Trophoblast cell (in vitro differentiated cells and primary cell): ENCODE measurements around the gene GLB1L.
A peak's percentile ranks its signal among the peaks of the same experiment; 100 is the strongest.

ENCODE experiments used
- DNase-seq, 2 donors: peaks; one replicate each; pipeline ENCODE4 v3.0.0-alpha.2; 2016
- H2AFZ ChIP-seq: 2 replicates; pipeline ENCODE4 v1.6.1; 2013; ENCODE audit warnings: low read length, moderate library complexity, mild to moderate bottlenecking; ENCODE audit not compliant: insufficient read depth, poor library complexity
- H2AK5ac ChIP-seq: 2 replicates; pipeline ENCODE4 v1.6.1; 2013; ENCODE audit warnings: mild to moderate bottlenecking, low read length
- H2BK120ac ChIP-seq: 2 replicates; pipeline ENCODE4 v1.6.1; 2013; ENCODE audit warnings: low read length, mild to moderate bottlenecking, moderate library complexity; ENCODE audit not compliant: insufficient read depth, poor library complexity
- H2BK12ac ChIP-seq: 2 replicates; pipeline ENCODE4 v1.6.1; 2013; ENCODE audit warnings: mild to moderate bottlenecking, low read length, moderate library complexity
- H2BK5ac ChIP-seq: 2 replicates; pipeline ENCODE4 v1.6.1; 2013; ENCODE audit warnings: low read length, low read depth, moderate library complexity, mild to moderate bottlenecking; ENCODE audit not compliant: poor library complexity
- H3K14ac ChIP-seq: 2 replicates; pipeline ENCODE4 v1.6.1; 2013; ENCODE audit warnings: mild to moderate bottlenecking, low read length
- H3K18ac ChIP-seq: 2 replicates; pipeline ENCODE4 v1.6.1; 2013; ENCODE audit warnings: mild to moderate bottlenecking, low read length
- H3K23ac ChIP-seq: 2 replicates; pipeline ENCODE4 v1.6.1; 2013; ENCODE audit warnings: low read length
- H3K27ac ChIP-seq: 2 replicates; pipeline ENCODE4 v1.5.1; 2013; ENCODE audit warnings: low read depth, mild to moderate bottlenecking, inconsistent platforms, low read length, moderate library complexity
- H3K27me3 ChIP-seq: 2 replicates; pipeline ENCODE4 v1.6.1; 2013; ENCODE audit warnings: inconsistent platforms, mild to moderate bottlenecking, low read length, moderate library complexity; ENCODE audit not compliant: insufficient read depth
- H3K36me3 ChIP-seq, 2 experiments: 1 replicate in 1 of 2; 2 replicates in 1 of 2; pipeline ENCODE4 v1.6.1; 2013; ENCODE audit warnings: low read length in 2 of 2, mild to moderate bottlenecking in 2 of 2, moderate library complexity in 1 of 2; ENCODE audit not compliant: insufficient read depth in 2 of 2, control insufficient read depth in 1 of 2
- H3K4ac ChIP-seq: 2 replicates; pipeline ENCODE4 v1.6.1; 2013; ENCODE audit warnings: low read depth, mild to moderate bottlenecking, low read length, moderate library complexity
- H3K4me1 ChIP-seq, 2 experiments: 1 replicate in 1 of 2; 2 replicates in 1 of 2; pipeline ENCODE4 v1.6.1; 2013; ENCODE audit warnings: low read length in 2 of 2, mild to moderate bottlenecking in 2 of 2, moderate library complexity in 1 of 2; ENCODE audit not compliant: insufficient read depth in 2 of 2, control insufficient read depth in 1 of 2
- H3K4me2 ChIP-seq: 2 replicates; pipeline ENCODE4 v1.6.1; 2013; ENCODE audit warnings: inconsistent platforms, mild to moderate bottlenecking, low read length, moderate library complexity
- H3K4me3 ChIP-seq: 2 replicates; pipeline ENCODE4 v1.5.1; 2013; ENCODE audit warnings: mild to moderate bottlenecking, low read depth, low read length, inconsistent platforms
- H3K79me1 ChIP-seq: one replicate; pipeline ENCODE4 v1.6.1; 2013; ENCODE audit warnings: low read length
- H3K79me2 ChIP-seq: 2 replicates; pipeline ENCODE4 v1.6.1; 2013; ENCODE audit warnings: low read length, mild to moderate bottlenecking; ENCODE audit not compliant: control insufficient read depth, insufficient read depth, poor library complexity
- H3K9ac ChIP-seq: 2 replicates; pipeline ENCODE4 v1.6.1; 2013; ENCODE audit warnings: mild to moderate bottlenecking, low read length
- H3K9me3 ChIP-seq: 2 replicates; pipeline ENCODE4 v1.6.1; 2013; ENCODE audit warnings: low read depth, mild to moderate bottlenecking, control low read depth, inconsistent platforms, low read length; ENCODE audit not compliant: insufficient read depth
- H4K12ac ChIP-seq: 2 replicates; pipeline ENCODE4 v1.6.1; 2013; ENCODE audit warnings: low read depth, mild to moderate bottlenecking, low read length, moderate library complexity
- H4K8ac ChIP-seq: 2 replicates; pipeline ENCODE4 v1.6.1; 2013; ENCODE audit warnings: low read depth, mild to moderate bottlenecking, low read length, moderate library complexity
- H4K91ac ChIP-seq: one replicate; pipeline ENCODE4 v1.6.1; 2013; ENCODE audit warnings: low read depth, mild to moderate bottlenecking, low read length, moderate library complexity
- WGBS: extraction: QIAGEN DNeasy Blood & Tissue Kit; methylation state at CpG from one replicate; pipeline ENCODE4 v1.1.7; 2013; ENCODE audit warnings: missing lambda C conversion rate; ENCODE audit not compliant: insufficient read length, insufficient coverage; ENCODE audit errors: extremely low coverage; 5-methylcytosine and 5-hydroxymethylcytosine counted together

GLB1L gene

DNA sequence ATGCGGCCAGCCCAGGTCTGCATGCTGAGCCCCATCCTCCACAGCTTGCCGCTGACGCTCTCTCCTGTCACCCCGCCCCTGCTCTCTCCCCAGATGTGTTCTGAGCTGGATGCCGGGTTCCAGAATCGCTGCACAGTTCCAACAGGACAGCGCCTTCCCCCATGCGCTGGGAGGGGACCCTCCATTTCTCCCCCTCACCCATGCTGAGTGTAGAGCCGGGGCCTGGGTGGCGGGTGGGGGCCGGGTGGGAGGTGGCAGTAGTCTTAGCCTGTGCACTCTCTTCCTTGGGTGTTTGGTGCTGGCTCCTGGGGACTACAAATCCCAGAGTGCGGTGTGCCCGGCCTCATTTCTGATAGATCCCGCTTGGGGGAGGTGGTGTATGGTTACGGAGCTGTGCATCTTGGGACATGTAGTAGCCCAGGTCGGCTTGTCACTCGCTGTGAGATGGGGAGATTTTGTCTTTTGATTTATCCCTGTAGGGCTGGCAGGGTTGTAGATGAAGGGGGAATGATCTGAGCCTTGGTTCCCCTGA lies 40.7 kb upstream of the GLB1L start:
- Histone ChIP-seq H3K27me3 (no peaks in the 10 kb centered on the region), H3K27ac (peak overlapping the region; percentile 49), H3K18ac (no peak overlapping the region), H2AFZ (no peak overlapping the region), H3K4me3 (no peak overlapping the region), H3K36me3 (peaks cover 33 to 46% of the 10 kb centered on the region in 2 experiments), H3K79me1 (peaks cover 11% of the 10 kb centered on the region), H4K8ac (peak overlapping the region; percentile 61), H3K9me3 (no peaks in the 10 kb centered on the region), H2BK120ac (no peak overlapping the region), H2BK12ac (no peak overlapping the region), H4K12ac (peak overlapping the region; percentile 28), H2BK5ac (peak overlapping the region; percentile 58), H4K91ac (peak overlapping the region; percentile 66), H3K23ac (no peak overlapping the region), H2AK5ac (no peak overlapping the region), H3K4me1 (peaks cover 14 to 20% of the 10 kb centered on the region in 2 experiments), H3K79me2 (peaks cover 3% of the 10 kb centered on the region), H3K9ac (no peak overlapping the region), H3K14ac (peak overlapping the region; percentile 63), H3K4ac (no peak overlapping the region), H3K4me2 (no peak overlapping the region)
- DNase-seq: no peak
- no CpG with 5 or more reads among the region's 17 CpGs for WGBS

DNA sequence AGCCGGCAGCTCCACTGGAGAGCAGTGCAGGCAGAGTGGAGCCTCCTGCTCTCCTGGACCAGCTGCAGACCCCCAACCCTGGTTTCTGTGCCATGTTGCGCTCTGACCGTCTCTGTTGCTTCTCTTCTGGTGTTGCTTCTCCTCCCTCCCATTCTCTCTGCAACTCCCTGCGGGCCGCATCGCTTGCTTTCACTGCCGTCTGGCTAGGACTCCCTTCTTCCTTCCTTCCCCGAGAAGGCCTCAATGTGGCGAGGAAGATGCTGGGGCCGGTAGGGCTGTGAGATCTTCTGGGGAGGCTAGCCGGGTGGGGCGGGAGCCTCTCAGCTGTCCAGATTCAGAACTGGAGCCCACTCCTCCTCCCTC lies 40.1 kb upstream of the GLB1L start:
- H3K4me3 ChIP-seq: no peak overlapping the region
- no peak overlapping the region for H2BK5ac ChIP-seq
- H3K79me1 ChIP-seq: peaks cover 11% of the 10 kb centered on the region
- no peak for DNase-seq
- H4K91ac ChIP-seq: no peak overlapping the region
- H3K4me2 ChIP-seq: no peak overlapping the region
- H3K4ac ChIP-seq: no peak overlapping the region
- WGBS: no CpG with 5 or more reads among the region's 12 CpGs
- no peak overlapping the region for H2AFZ ChIP-seq
- H3K79me2 ChIP-seq: peaks cover 3% of the 10 kb centered on the region
- H3K14ac ChIP-seq: no peak overlapping the region
- H4K8ac ChIP-seq: no peak overlapping the region
- H3K9ac ChIP-seq: no peak overlapping the region
- no peaks in the 10 kb centered on the region for H3K9me3 ChIP-seq
- no peaks in the 10 kb centered on the region for H3K27me3 ChIP-seq
- peaks cover 37 to 50% of the 10 kb centered on the region in 2 experiments for H3K36me3 ChIP-seq
- no peak overlapping the region for H4K12ac ChIP-seq
- no peak overlapping the region for H3K27ac ChIP-seq
- H2BK120ac ChIP-seq: no peak overlapping the region
- peaks cover 14 to 20% of the 10 kb centered on the region in 2 experiments for H3K4me1 ChIP-seq
- no peak overlapping the region for H2BK12ac ChIP-seq
- no peak overlapping the region for H3K18ac ChIP-seq
- H2AK5ac ChIP-seq: no peak overlapping the region
- H3K23ac ChIP-seq: no peak overlapping the region

DNA sequence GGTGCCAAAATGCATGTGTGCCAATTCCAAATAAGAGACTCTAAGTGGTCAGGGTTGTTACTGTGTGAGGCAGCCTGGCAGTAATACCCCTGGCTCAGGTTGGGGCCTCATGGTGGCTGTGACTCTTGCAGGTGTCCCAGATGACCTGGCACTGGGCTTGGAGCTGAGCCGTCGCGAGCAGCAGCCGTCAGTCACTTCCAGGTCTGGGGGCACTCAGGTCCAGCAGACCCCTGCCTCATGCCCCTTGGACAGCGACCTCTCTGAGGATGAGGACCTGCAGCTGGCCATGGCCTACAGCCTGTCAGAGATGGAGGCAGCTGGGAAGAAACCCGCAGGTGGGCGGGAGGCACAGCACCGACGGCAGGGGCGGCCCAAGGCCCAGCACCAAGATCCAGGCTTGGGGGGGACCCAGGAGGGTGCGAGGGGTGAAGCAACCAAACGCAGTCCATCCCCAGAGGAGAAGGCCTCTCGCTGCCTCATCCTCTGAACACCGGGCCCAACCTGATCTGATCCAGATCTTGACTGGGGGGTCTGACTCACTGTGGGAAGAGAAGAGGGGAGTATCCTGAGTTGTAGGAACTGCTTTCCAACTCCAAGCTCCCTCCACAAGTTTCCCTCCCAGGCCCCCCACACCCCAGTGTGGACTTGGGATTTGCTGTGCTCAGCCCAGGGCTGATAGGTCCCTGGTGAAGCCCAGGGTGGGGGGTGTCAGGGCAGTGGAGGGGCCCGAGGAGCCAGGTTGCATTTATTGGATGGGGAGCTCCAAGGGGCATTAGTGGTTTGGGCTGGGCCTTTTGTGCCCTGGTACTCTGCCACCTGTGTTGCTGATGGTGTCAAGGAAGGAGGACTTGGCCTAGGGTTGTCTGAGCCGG lies 39.5 kb upstream of the GLB1L start:
- no peak overlapping the region for H4K8ac ChIP-seq
- no peak for DNase-seq
- no peak overlapping the region for H3K14ac ChIP-seq
- H3K18ac ChIP-seq: no peak overlapping the region
- H2AK5ac ChIP-seq: no peak overlapping the region
- peaks cover 12% of the 10 kb centered on the region for H3K79me1 ChIP-seq
- no peak overlapping the region for H3K4me3 ChIP-seq
- no peak overlapping the region for H2BK120ac ChIP-seq
- H3K9me3 ChIP-seq: no peaks in the 10 kb centered on the region
- H3K27ac ChIP-seq: no peak overlapping the region
- H4K91ac ChIP-seq: no peak overlapping the region
- H2AFZ ChIP-seq: no peak overlapping the region
- H3K4ac ChIP-seq: no peak overlapping the region
- no peak overlapping the region for H3K23ac ChIP-seq
- H4K12ac ChIP-seq: no peak overlapping the region
- no peaks in the 10 kb centered on the region for H3K27me3 ChIP-seq
- H3K4me2 ChIP-seq: no peak overlapping the region
- peaks cover 19 to 26% of the 10 kb centered on the region in 2 experiments for H3K4me1 ChIP-seq
- no peak overlapping the region for H3K9ac ChIP-seq
- peaks cover 4% of the 10 kb centered on the region for H3K79me2 ChIP-seq
- no peak overlapping the region for H2BK5ac ChIP-seq
- peaks cover 40 to 50% of the 10 kb centered on the region in 2 experiments for H3K36me3 ChIP-seq
- WGBS: no CpG with 5 or more reads among the region's 16 CpGs
- H2BK12ac ChIP-seq: no peak overlapping the region

DNA sequence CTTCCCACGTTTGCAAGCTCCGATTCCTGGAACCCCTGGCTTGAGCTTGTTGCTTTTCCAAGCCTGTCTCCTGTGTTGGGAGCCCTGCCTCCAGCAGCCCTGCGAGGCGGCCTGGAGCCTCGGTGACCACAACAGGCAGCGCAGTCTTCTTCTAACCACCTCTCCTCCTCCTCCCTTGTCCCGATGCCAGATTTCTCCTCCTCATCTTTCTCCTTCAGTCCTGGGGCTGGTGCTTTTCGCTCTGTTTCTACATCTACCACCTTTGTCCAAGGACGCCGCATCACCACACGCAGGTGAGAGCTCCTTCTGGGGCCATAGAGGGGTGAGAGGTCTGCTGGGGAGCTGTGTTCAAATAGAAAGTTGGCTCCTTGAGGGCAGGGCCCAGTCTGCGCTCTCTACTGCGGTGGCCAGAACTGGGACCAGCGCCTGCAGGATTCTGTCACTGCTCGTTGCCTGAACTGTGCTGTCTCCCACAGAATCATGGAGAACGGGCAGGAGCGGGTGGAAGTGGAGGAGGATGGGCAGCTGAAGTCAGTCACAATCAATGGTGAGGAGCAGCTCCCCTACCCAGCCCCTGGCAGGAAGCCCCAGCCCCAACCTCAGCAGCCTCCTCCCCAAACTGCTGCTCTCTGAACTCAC lies 37.8 kb upstream of the GLB1L start:
- Histone ChIP-seq H3K18ac (no peak overlapping the region), H3K23ac (no peak overlapping the region), H4K91ac (no peak overlapping the region), H4K12ac (no peak overlapping the region), H3K14ac (no peak overlapping the region), H3K36me3 (peaks cover 40 to 50% of the 10 kb centered on the region in 2 experiments), H4K8ac (no peak overlapping the region), H3K4me3 (no peak overlapping the region), H3K4me2 (no peak overlapping the region), H3K4ac (no peak overlapping the region), H2AFZ (no peak overlapping the region), H2BK5ac (no peak overlapping the region), H3K9me3 (no peaks in the 10 kb centered on the region), H3K9ac (no peak overlapping the region), H2BK12ac (no peak overlapping the region), H3K27ac (no peak overlapping the region), H3K79me2 (peaks cover 8% of the 10 kb centered on the region), H2BK120ac (no peak overlapping the region), H3K27me3 (no peaks in the 10 kb centered on the region), H3K4me1 (peaks cover 21 to 30% of the 10 kb centered on the region in 2 experiments), H2AK5ac (no peak overlapping the region), H3K79me1 (peaks cover 23% of the 10 kb centered on the region)
- WGBS: no CpG with 5 or more reads among the region's 17 CpGs
- no peak for DNase-seq
